Measurements from ENCODE around the gene INO80C.

The INO80C gene

GRCh38 chr18:35508746-35509338 is 11.1 kb upstream of the INO80C start:
- no peak overlapping the region for H3K27ac ChIP-seq
- TF ChIP-seq POLR2AphosphoS5 (IDR thresholded peaks at IDR 0.05; ENCODE audit: borderline replicate concordance, low read depth, low read length) (no peak), EZH2 (IDR thresholded peaks at IDR 0.05) (no peak), FOXP2 (optimal IDR thresholded peaks at IDR 0.05; ENCODE audit: control extremely low read depth, extremely low read length, insufficient read depth) (no peak)
- H3K9me3 ChIP-seq (ENCODE audit: low read depth, low read length): no peaks in the 10 kb centered on the region
- no peak overlapping the region for H3K4me3 ChIP-seq
- no peak overlapping the region for H3K9ac ChIP-seq (ENCODE audit: insufficient read length)
- no peak for DNase-seq (ENCODE audit: low read depth, low spot score)
- H3K36me3 ChIP-seq (ENCODE audit: insufficient read depth, low read length): no peaks in the 10 kb centered on the region

GRCh38 chr18:35508030-35508429 is 10.3 kb upstream of the INO80C start:
- Histone ChIP-seq H3K9ac (ENCODE audit: insufficient read length) (no peak overlapping the region), H3K36me3 (ENCODE audit: insufficient read depth, low read length) (no peaks in the 10 kb centered on the region), H3K9me3 (ENCODE audit: low read depth, low read length) (no peaks in the 10 kb centered on the region), H3K4me3 (no peak overlapping the region), H3K27ac (no peak overlapping the region)
- TF ChIP-seq POLR2AphosphoS5 (IDR thresholded peaks at IDR 0.05; ENCODE audit: borderline replicate concordance, low read depth, low read length): no peak
- TF ChIP-seq FOXP2 (optimal IDR thresholded peaks at IDR 0.05; ENCODE audit: control extremely low read depth, extremely low read length, insufficient read depth): no peak
- TF ChIP-seq EZH2 (IDR thresholded peaks at IDR 0.05): no peak
- DNase-seq (ENCODE audit: low read depth, low spot score): no peak

- no peak for DNase-seq (ENCODE audit: low read depth, low spot score)
- Histone ChIP-seq H3K27ac (no peak overlapping the region), H3K9ac (ENCODE audit: insufficient read length) (no peak overlapping the region), H3K36me3 (ENCODE audit: insufficient read depth, low read length) (no peaks in the 10 kb centered on the region), H3K4me3 (no peak overlapping the region), H3K9me3 (ENCODE audit: low read depth, low read length) (no peaks in the 10 kb centered on the region)
- TF ChIP-seq POLR2AphosphoS5 (IDR thresholded peaks at IDR 0.05; ENCODE audit: borderline replicate concordance, low read depth, low read length): no peak
- no peak for TF ChIP-seq FOXP2 (optimal IDR thresholded peaks at IDR 0.05; ENCODE audit: control extremely low read depth, extremely low read length, insufficient read depth)
- TF ChIP-seq EZH2 (IDR thresholded peaks at IDR 0.05): no peak
These were observed 9.9 kb upstream of the INO80C start for GRCh38 chr18:35507623-35508022.

- Histone ChIP-seq H3K9me3 (ENCODE audit: low read depth, low read length) (no peaks in the 10 kb centered on the region), H3K36me3 (ENCODE audit: insufficient read depth, low read length) (no peaks in the 10 kb centered on the region), H3K4me3 (no peak overlapping the region), H3K27ac (no peak overlapping the region), H3K9ac (ENCODE audit: insufficient read length) (no peak overlapping the region)
- no peak for DNase-seq (ENCODE audit: low read depth, low spot score)
- no peak for TF ChIP-seq EZH2 (IDR thresholded peaks at IDR 0.05)
- TF ChIP-seq POLR2AphosphoS5 (IDR thresholded peaks at IDR 0.05; ENCODE audit: borderline replicate concordance, low read depth, low read length): no peak
- no peak for TF ChIP-seq FOXP2 (optimal IDR thresholded peaks at IDR 0.05; ENCODE audit: control extremely low read depth, extremely low read length, insufficient read depth)
These were observed 9.4 kb upstream of the INO80C start for GRCh38 chr18:35507192-35507591.

- no peaks in the 10 kb centered on the region for H3K9me3 ChIP-seq (ENCODE audit: low read depth, low read length)
- H3K9ac ChIP-seq (ENCODE audit: insufficient read length): no peak overlapping the region
- no peak for DNase-seq (ENCODE audit: low read depth, low spot score)
- no peak for TF ChIP-seq EZH2 (IDR thresholded peaks at IDR 0.05)
- no peak for TF ChIP-seq FOXP2 (optimal IDR thresholded peaks at IDR 0.05; ENCODE audit: control extremely low read depth, extremely low read length, insufficient read depth)
- TF ChIP-seq POLR2AphosphoS5 (IDR thresholded peaks at IDR 0.05; ENCODE audit: borderline replicate concordance, low read depth, low read length): no peak
- H3K4me3 ChIP-seq: no peak overlapping the region
- H3K36me3 ChIP-seq (ENCODE audit: insufficient read depth, low read length): no peaks in the 10 kb centered on the region
- no peak overlapping the region for H3K27ac ChIP-seq
These were observed 8.4 kb upstream of the INO80C start for GRCh38 chr18:35506024-35506712.

GRCh38 chr18:35504996-35505395 is 7.2 kb upstream of the INO80C start:
- no peaks in the 10 kb centered on the region for H3K9me3 ChIP-seq (ENCODE audit: low read depth, low read length)
- no peak for DNase-seq (ENCODE audit: low read depth, low spot score)
- H3K4me3 ChIP-seq: no peak overlapping the region
- no peaks in the 10 kb centered on the region for H3K36me3 ChIP-seq (ENCODE audit: insufficient read depth, low read length)
- TF ChIP-seq POLR2AphosphoS5 (IDR thresholded peaks at IDR 0.05; ENCODE audit: borderline replicate concordance, low read depth, low read length): no peak
- no peak for TF ChIP-seq FOXP2 (optimal IDR thresholded peaks at IDR 0.05; ENCODE audit: control extremely low read depth, extremely low read length, insufficient read depth)
- TF ChIP-seq EZH2 (IDR thresholded peaks at IDR 0.05): no peak
- H3K27ac ChIP-seq: no peak overlapping the region
- no peak overlapping the region for H3K9ac ChIP-seq (ENCODE audit: insufficient read length)

- no peak for DNase-seq (ENCODE audit: low read depth, low spot score)
- no peaks in the 10 kb centered on the region for H3K36me3 ChIP-seq (ENCODE audit: insufficient read depth, low read length)
- H3K9ac ChIP-seq (ENCODE audit: insufficient read length): no peak overlapping the region
- H3K4me3 ChIP-seq: no peak overlapping the region
- H3K9me3 ChIP-seq (ENCODE audit: low read depth, low read length): no peaks in the 10 kb centered on the region
- no peak overlapping the region for H3K27ac ChIP-seq
- no peak for TF ChIP-seq EZH2 (IDR thresholded peaks at IDR 0.05)
- TF ChIP-seq POLR2AphosphoS5 (IDR thresholded peaks at IDR 0.05; ENCODE audit: borderline replicate concordance, low read depth, low read length): no peak
- TF ChIP-seq FOXP2 (optimal IDR thresholded peaks at IDR 0.05; ENCODE audit: control extremely low read depth, extremely low read length, insufficient read depth): no peak
These were observed 4.3 kb upstream of the INO80C start for GRCh38 chr18:35502052-35502451.

- Histone ChIP-seq H3K27ac (no peak overlapping the region), H3K36me3 (ENCODE audit: insufficient read depth, low read length) (no peaks in the 10 kb centered on the region), H3K9ac (ENCODE audit: insufficient read length) (no peak overlapping the region), H3K4me3 (no peak overlapping the region), H3K9me3 (ENCODE audit: low read depth, low read length) (no peaks in the 10 kb centered on the region)
- no peak for DNase-seq (ENCODE audit: low read depth, low spot score)
- no peak for TF ChIP-seq FOXP2 (optimal IDR thresholded peaks at IDR 0.05; ENCODE audit: control extremely low read depth, extremely low read length, insufficient read depth)
- no peak for TF ChIP-seq POLR2AphosphoS5 (IDR thresholded peaks at IDR 0.05; ENCODE audit: borderline replicate concordance, low read depth, low read length)
- no peak for TF ChIP-seq EZH2 (IDR thresholded peaks at IDR 0.05)
These were observed 3.6 kb upstream of the INO80C start for GRCh38 chr18:35501369-35501768.
